Endodermal cell (in vitro differentiated cells): Measurements from ENCODE around the gene JMJD1C. TPM values are rescaled to one million over a fixed set of nuclear protein-coding genes. Genes with fewer than 3 reads are reported as not detected.
"Not testable (repeated sequence)": the region's sequence is repeated elsewhere in the genome, so short reads cannot be mapped to it uniquely, and the experiment has no call there.

Source experiments
- DNase-seq: peaks from one replicate; pipeline ENCODE4 v3.0.0-alpha.2; 2017
- H3K27ac ChIP-seq: 2 replicates; pipeline ENCODE4 v1.5.1; 2013; ENCODE audit warnings: mild to moderate bottlenecking, low read depth, low read length, moderate library complexity
- H3K27me3 ChIP-seq: 2 replicates; pipeline ENCODE4 v1.6.1; 2013; ENCODE audit warnings: mild to moderate bottlenecking, low read length, moderate library complexity; ENCODE audit not compliant: insufficient read depth, control insufficient read depth, poor library complexity, severe bottlenecking
- H3K36me3 ChIP-seq: 2 replicates; pipeline ENCODE4 v1.7.0; 2013; ENCODE audit warnings: mild to moderate bottlenecking, low read length, moderate library complexity; ENCODE audit not compliant: control insufficient read depth, insufficient read depth
- H3K4me1 ChIP-seq: one replicate; pipeline ENCODE4 v1.7.0; 2013; ENCODE audit warnings: low read length; ENCODE audit not compliant: control insufficient read depth, insufficient read depth
- H3K4me3 ChIP-seq: 2 replicates; pipeline ENCODE4 v1.5.1; 2013; ENCODE audit warnings: mild to moderate bottlenecking, low read length, moderate library complexity
- H3K9ac ChIP-seq: 2 replicates; pipeline ENCODE4 v1.6.1; 2013; ENCODE audit warnings: mild to moderate bottlenecking, low read length, moderate library complexity; ENCODE audit not compliant: poor library complexity, severe bottlenecking; ENCODE audit errors: extremely low read depth
- H3K9me3 ChIP-seq: 2 replicates; pipeline ENCODE4 v1.6.1; 2013; ENCODE audit warnings: mild to moderate bottlenecking, low read length, moderate library complexity; ENCODE audit not compliant: control insufficient read depth
- H3K27ac Mint-ChIP-seq: 2 replicates; pipeline ENCODE4 v1.8.0; 2020; ENCODE audit warnings: mixed read lengths
- H3K27me3 Mint-ChIP-seq: 2 replicates; pipeline ENCODE4 v1.8.0; 2021; ENCODE audit warnings: mild to moderate bottlenecking, mixed read lengths; ENCODE audit not compliant: insufficient read depth
- H3K36me3 Mint-ChIP-seq: 2 replicates; pipeline ENCODE4 v1.8.0; 2020; ENCODE audit warnings: low read depth, mixed read lengths
- H3K4me1 Mint-ChIP-seq: 2 replicates; pipeline ENCODE4 v1.8.0; 2020; ENCODE audit warnings: mixed read lengths
- H3K4me3 Mint-ChIP-seq: 2 replicates; pipeline ENCODE4 v1.8.0; 2020; ENCODE audit warnings: mild to moderate bottlenecking, moderate library complexity, mixed read lengths
- H3K9me3 Mint-ChIP-seq: 2 replicates; pipeline ENCODE4 v1.8.0; 2020; ENCODE audit warnings: mild to moderate bottlenecking, mixed read lengths
- CTCF ChIP-seq: fragments of 200-600 bp; sonication (generic); conservative IDR thresholded peaks from 2 replicates; pipeline ENCODE4 v1.5.0; 2021; ENCODE audit warnings: antibody characterized with exemption, mild to moderate bottlenecking
- WGBS, 2 experiments: methylation state at CpG; one replicate each; pipeline versions ENCODE4 v1.1.5 to v1.1.7; 2013; ENCODE audit warnings: missing lambda C conversion rate in 2 of 2, mixed read lengths in 1 of 2; ENCODE audit not compliant: insufficient coverage in 1 of 2, insufficient read length in 1 of 2; 5-methylcytosine and 5-hydroxymethylcytosine counted together
- total RNA-seq, 2 donors: library from RNA; stranded (reverse); fragmentation: NEBNext Ultra II Directional in 1 of 2; extraction: Animal tissue kit (Norgen Biotek cat#: 25700) in 1 of 2; gene quantifications; 2 replicates in 1 of 2; 3 replicates in 1 of 2; pipeline ENCODE4 v1.2.1, GENCODE V29; 2021

JMJD1C gene
- total RNA-seq, 2 donors from 2014 or later = 91.3 to 114 TPM

GRCh38 chr10:63286754-63287264, 179.0 kb downstream of the JMJD1C start:
- Mint-ChIP-seq H3K27me3 (no peaks in the 10 kb centered on the region), H3K27ac (no peak overlapping the region), H3K9me3 (no peaks in the 10 kb centered on the region), H3K36me3 (peaks cover 4% of the 10 kb centered on the region), H3K4me1 (peaks cover 12% of the 10 kb centered on the region), H3K4me3 (no peak overlapping the region)
- TF ChIP-seq CTCF = no peak
- H3K9me3 ChIP-seq = no peaks in the 10 kb centered on the region
- no peaks in the 10 kb centered on the region for H3K27me3 ChIP-seq
- DNase-seq = no peak
- WGBS, 2 experiments = 93 to 100% methylated on average over 1 to 3 of the region's 4 CpGs
- peaks cover 2% of the 10 kb centered on the region for H3K36me3 ChIP-seq
- no peak overlapping the region for H3K27ac ChIP-seq
- no peak overlapping the region for H3K9ac ChIP-seq
- no peak overlapping the region for H3K4me3 ChIP-seq
- no peaks in the 10 kb centered on the region for H3K4me1 ChIP-seq

GRCh38 chr10:63286340-63286739, 179.4 kb downstream of the JMJD1C start:
- Histone ChIP-seq H3K9me3 (no peaks in the 10 kb centered on the region), H3K4me3 (no peak overlapping the region), H3K27ac (no peak overlapping the region), H3K9ac (no peak overlapping the region), H3K36me3 (peaks cover 4% of the 10 kb centered on the region), H3K4me1 (no peaks in the 10 kb centered on the region), H3K27me3 (no peaks in the 10 kb centered on the region)
- DNase-seq = no peak
- H3K9me3 Mint-ChIP-seq = no peaks in the 10 kb centered on the region
- no peak overlapping the region for H3K4me3 Mint-ChIP-seq
- H3K27ac Mint-ChIP-seq = peak overlapping the region; percentile 21
- peaks cover 12% of the 10 kb centered on the region for H3K4me1 Mint-ChIP-seq
- TF ChIP-seq CTCF = no peak
- WGBS, 2 experiments = 90 to 97% methylated on average over 4 of the region's 5 CpGs
- peaks cover 3% of the 10 kb centered on the region for H3K36me3 Mint-ChIP-seq
- no peaks in the 10 kb centered on the region for H3K27me3 Mint-ChIP-seq

GRCh38 chr10:63283901-63284300, 181.9 kb downstream of the JMJD1C start:
- not testable (repeated sequence) for H3K4me1 ChIP-seq, H3K4me3 Mint-ChIP-seq, H3K9me3 Mint-ChIP-seq, DNase-seq, H3K27ac ChIP-seq, H3K4me3 ChIP-seq, H3K36me3 ChIP-seq, H3K27me3 Mint-ChIP-seq, H3K36me3 Mint-ChIP-seq, H3K27ac Mint-ChIP-seq, H3K9ac ChIP-seq, H3K9me3 ChIP-seq, H3K27me3 ChIP-seq
- H3K4me1 Mint-ChIP-seq = peaks cover 12% of the 10 kb centered on the region
- 99 to 100% methylated on average over 3 to 6 of the region's 6 CpGs for whole genome bisulfite sequencing, 2 experiments

- H3K27ac Mint-ChIP-seq = no peak overlapping the region
- H3K36me3 Mint-ChIP-seq = peaks cover 7% of the 10 kb centered on the region
- H3K27me3 Mint-ChIP-seq = no peaks in the 10 kb centered on the region
- DNase-seq = no peak
- WGBS, 2 experiments = 89% methylated on average over 2 of the region's 2 CpGs; no CpG with 5 or more reads in 1 of the 2 experiments
- peaks cover 8% of the 10 kb centered on the region for H3K36me3 ChIP-seq
- H3K4me1 ChIP-seq = no peaks in the 10 kb centered on the region
- no peak overlapping the region for H3K27ac ChIP-seq
- no peak for TF ChIP-seq CTCF
- H3K9me3 Mint-ChIP-seq = no peaks in the 10 kb centered on the region
- no peak overlapping the region for H3K9ac ChIP-seq
- no peaks in the 10 kb centered on the region for H3K9me3 ChIP-seq
- peaks cover 12% of the 10 kb centered on the region for H3K4me1 Mint-ChIP-seq
- no peak overlapping the region for H3K4me3 Mint-ChIP-seq
- H3K4me3 ChIP-seq = no peak overlapping the region
- no peaks in the 10 kb centered on the region for H3K27me3 ChIP-seq
Observed at GRCh38 chr10:63283093-63283492, 182.7 kb downstream of the JMJD1C start.
